Esophagus squamous epithelium (tissue), 5 donors: ENCODE measurements around the gene GJB3. TPM values are rescaled to one million over a fixed set of nuclear protein-coding genes. Genes with fewer than 3 reads are reported as not detected.

Experiments used
- DNase-seq: peaks from one replicate; lab custom pipeline; 2025; lab: John Stamatoyannopoulos, UW
- H3K27ac ChIP-seq, 4 donors: fragments of 200-600 bp; sonication (generic); one replicate each; pipeline ENCODE4 v1.5.1; 2016 to 2019; ENCODE audit warnings: mild to moderate bottlenecking in 1 of 4
- H3K27me3 ChIP-seq, 4 donors: fragments of 200-600 bp; sonication (generic); 1 replicate in 3 of 4; 2 replicates in 1 of 4; pipeline versions ENCODE4 v1.5.1 to v1.6.0; 2017 to 2021; ENCODE audit warnings: antibody characterized with exemption in 1 of 4
- H3K36me3 ChIP-seq, 3 donors: fragments of 200-600 bp; sonication (generic); one replicate each; pipeline ENCODE4 v1.5.1; 2016 to 2019
- H3K4me1 ChIP-seq, 3 donors: fragments of 200-600 bp; sonication (generic); one replicate each; pipeline ENCODE4 v1.5.1; 2017 to 2019
- H3K4me3 ChIP-seq, 4 donors: fragments of 200-600 bp; sonication (generic); 1 replicate in 3 of 4; 2 replicates in 1 of 4; pipeline ENCODE4 v1.5.1; 2016 to 2019; ENCODE audit warnings: mild to moderate bottlenecking in 2 of 4, moderate library complexity in 1 of 4
- H3K9me3 ChIP-seq, 3 donors: fragments of 200-600 bp; sonication (generic); one replicate each; pipeline ENCODE4 v1.5.1; 2016 to 2019
- POLR2A ChIP-seq, 4 donors: fragments of 450-650 bp; IDR thresholded peaks; one replicate each; pipeline ENCODE4 v1.6.1; 2017; ENCODE audit warnings: antibody characterized with exemption in 4 of 4, mild to moderate bottlenecking in 4 of 4, moderate library complexity in 3 of 4
- WGBS, 2 donors: methylation state at CpG; one replicate each; pipeline ENCODE4 v1.1.5; 2018; 5-methylcytosine and 5-hydroxymethylcytosine counted together
- intact Hi-C: fragments of 100-400 bp; cut with DNase I; formaldehyde crosslinking; loops from one replicate; pipeline ENCODE4 v1.15.0; 2022
- total RNA-seq, 4 donors: library from RNA; depleted of rRNA; stranded (reverse); fragments of >200 nt; gene quantifications; one replicate each; pipeline ENCODE4 v1.1.0, GENCODE V29; 2016
- TF ChIP-seq, protein P1 (sequence below), 6 experiments: fragments of 450-650 bp in 4 of 6; fragments of 200-600 bp in 2 of 6; sonication (generic) in 2 of 6; IDR thresholded peaks; one replicate each; pipeline ENCODE4 v1.5.1; 2016 to 2019; ENCODE audit warnings: antibody characterized with exemption in 6 of 6, mild to moderate bottlenecking in 4 of 6, moderate library complexity in 4 of 6
- donor health status: DM: yes; HTN: yes; CAD: no.

GJB3 gene
- total RNA-seq, 4 donors from 2014 or later, result 82.6 to 123 (median 94.4) TPM

DNA sequence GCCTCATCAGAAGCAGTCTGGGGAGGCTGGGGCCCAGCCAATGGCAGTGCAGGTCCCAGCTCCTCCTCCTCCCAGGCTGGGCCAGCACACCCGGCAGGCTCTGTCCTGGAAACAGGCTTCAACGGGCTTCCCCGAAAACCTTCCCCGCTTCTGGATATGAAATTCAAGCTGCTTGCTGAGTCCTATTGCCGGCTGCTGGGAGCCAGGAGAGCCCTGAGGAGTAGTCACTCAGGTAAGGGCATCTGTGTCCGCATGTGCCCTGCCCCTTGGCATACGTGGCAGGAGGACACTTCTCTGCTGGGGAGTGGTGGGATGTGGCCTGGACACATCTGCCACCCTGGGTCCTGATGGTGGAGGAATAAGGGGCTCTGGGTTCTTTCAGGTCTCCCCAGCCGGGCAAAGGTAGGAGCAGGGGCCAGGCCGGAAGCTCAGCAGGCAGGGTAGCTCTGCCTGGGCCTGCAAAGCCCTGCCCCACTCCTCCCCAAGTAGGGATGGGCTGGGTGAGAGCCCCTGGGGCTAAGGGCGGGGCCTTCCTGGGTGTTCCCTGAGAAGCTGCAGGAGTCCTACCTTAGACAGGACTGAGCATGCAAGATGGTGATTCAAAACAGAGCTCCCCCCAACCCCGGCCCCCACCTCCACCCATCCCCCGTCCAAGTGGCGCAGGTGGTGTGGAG, 25.9 kb upstream of the GJB3 start, which contains the start of gene GJB5:
TSS of gene GJB5 (plus strand) at position 84 of the 674 bp plus-strand sequence. CDS start 2,284 bp downstream, outside the sequence.
- TF ChIP-seq POLR2A (IDR thresholded peaks at IDR 0.05), result peak in 2 of 4 donors; percentile 16 to 47
- TF ChIP-seq, protein P1, sequence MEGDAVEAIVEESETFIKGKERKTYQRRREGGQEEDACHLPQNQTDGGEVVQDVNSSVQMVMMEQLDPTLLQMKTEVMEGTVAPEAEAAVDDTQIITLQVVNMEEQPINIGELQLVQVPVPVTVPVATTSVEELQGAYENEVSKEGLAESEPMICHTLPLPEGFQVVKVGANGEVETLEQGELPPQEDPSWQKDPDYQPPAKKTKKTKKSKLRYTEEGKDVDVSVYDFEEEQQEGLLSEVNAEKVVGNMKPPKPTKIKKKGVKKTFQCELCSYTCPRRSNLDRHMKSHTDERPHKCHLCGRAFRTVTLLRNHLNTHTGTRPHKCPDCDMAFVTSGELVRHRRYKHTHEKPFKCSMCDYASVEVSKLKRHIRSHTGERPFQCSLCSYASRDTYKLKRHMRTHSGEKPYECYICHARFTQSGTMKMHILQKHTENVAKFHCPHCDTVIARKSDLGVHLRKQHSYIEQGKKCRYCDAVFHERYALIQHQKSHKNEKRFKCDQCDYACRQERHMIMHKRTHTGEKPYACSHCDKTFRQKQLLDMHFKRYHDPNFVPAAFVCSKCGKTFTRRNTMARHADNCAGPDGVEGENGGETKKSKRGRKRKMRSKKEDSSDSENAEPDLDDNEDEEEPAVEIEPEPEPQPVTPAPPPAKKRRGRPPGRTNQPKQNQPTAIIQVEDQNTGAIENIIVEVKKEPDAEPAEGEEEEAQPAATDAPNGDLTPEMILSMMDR (IDR thresholded peaks at IDR 0.05), result no peak
- 15 to 63% methylated on average over 2 to 4 of the region's 13 CpGs for WGBS, 2 donors
- Histone ChIP-seq H3K27me3 (peaks cover 0 to 10% (median 0%) of the 10 kb centered on the region in 4 donors), H3K27ac (peak within 1 kb of the TSS; percentile 92 to 95 (median 95)), H3K36me3 (peaks cover 0 to 16% (median 0%) of the 10 kb centered on the region in 3 donors), H3K4me3 (peak within 1 kb of the TSS; percentile 42 to 60 (median 51)), H3K9me3 (peaks cover 0 to 5% (median 0%) of the 10 kb centered on the region in 3 donors), H3K4me1 (peaks cover 10 to 58% (median 23%) of the 10 kb centered on the region in 3 donors)
- intact Hi-C loops, result no loop called here
- no peak for DNase-seq

DNA sequence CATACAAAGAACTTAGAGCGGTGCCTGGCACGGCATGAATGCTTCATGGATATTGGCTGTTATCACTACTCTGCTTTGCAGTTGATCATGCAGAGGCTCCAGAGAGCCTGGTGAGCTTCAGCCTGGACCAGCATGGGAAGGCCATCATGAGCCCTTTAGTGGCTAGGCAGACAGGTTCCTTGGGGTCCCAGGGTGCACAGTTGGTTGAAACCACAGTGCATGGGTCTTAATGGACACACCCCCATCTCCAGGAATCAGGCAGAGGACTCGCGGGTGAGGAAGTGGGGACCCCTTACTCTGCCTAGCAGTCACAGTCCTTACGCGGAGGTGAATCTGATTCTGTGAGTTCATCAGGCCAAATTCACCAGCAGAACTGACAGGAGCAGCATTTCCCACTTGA, 25.1 kb upstream of the GJB3 start:
- WGBS, 2 donors, result 32 to 61% methylated on average over 2 to 6 of the region's 6 CpGs
- Histone ChIP-seq H3K36me3 (peaks cover 0 to 16% (median 0%) of the 10 kb centered on the region in 3 donors), H3K4me3 (peak overlapping the region; percentile 42 to 60 (median 51)), H3K27me3 (peaks cover 0 to 10% (median 0%) of the 10 kb centered on the region in 4 donors), H3K27ac (peak overlapping the region; percentile 92 to 95 (median 95)), H3K9me3 (peaks cover 0 to 5% (median 0%) of the 10 kb centered on the region in 3 donors), H3K4me1 (peaks cover 10 to 59% (median 23%) of the 10 kb centered on the region in 3 donors)
- no peak for DNase-seq
- TF ChIP-seq, protein P1 (IDR thresholded peaks at IDR 0.05), result no peak
- TF ChIP-seq POLR2A (IDR thresholded peaks at IDR 0.05), result no peak
- intact Hi-C loops, result no loop called here

DNA sequence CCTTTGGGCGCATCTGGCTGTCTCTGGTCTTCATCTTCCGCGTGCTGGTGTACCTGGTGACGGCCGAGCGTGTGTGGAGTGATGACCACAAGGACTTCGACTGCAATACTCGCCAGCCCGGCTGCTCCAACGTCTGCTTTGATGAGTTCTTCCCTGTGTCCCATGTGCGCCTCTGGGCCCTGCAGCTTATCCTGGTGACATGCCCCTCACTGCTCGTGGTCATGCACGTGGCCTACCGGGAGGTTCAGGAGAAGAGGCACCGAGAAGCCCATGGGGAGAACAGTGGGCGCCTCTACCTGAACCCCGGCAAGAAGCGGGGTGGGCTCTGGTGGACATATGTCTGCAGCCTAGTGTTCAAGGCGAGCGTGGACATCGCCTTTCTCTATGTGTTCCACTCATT, 23.6 kb upstream of the GJB3 start:
- intact Hi-C loops, result no loop called here
- WGBS, 2 donors, result 90 to 95% methylated on average over 14 to 21 of the region's 21 CpGs
- TF ChIP-seq, protein P1 (IDR thresholded peaks at IDR 0.05), result no peak
- TF ChIP-seq POLR2A (IDR thresholded peaks at IDR 0.05), result no peak
- Histone ChIP-seq H3K27ac (no peak overlapping the region), H3K4me1 (peaks cover 10 to 61% (median 23%) of the 10 kb centered on the region in 3 donors), H3K4me3 (no peak overlapping the region), H3K9me3 (peaks cover 0 to 5% (median 0%) of the 10 kb centered on the region in 3 donors), H3K27me3 (peaks cover 0 to 19% (median 0%) of the 10 kb centered on the region in 4 donors), H3K36me3 (peaks cover 0 to 16% (median 0%) of the 10 kb centered on the region in 3 donors)
- no peak for DNase-seq

DNA sequence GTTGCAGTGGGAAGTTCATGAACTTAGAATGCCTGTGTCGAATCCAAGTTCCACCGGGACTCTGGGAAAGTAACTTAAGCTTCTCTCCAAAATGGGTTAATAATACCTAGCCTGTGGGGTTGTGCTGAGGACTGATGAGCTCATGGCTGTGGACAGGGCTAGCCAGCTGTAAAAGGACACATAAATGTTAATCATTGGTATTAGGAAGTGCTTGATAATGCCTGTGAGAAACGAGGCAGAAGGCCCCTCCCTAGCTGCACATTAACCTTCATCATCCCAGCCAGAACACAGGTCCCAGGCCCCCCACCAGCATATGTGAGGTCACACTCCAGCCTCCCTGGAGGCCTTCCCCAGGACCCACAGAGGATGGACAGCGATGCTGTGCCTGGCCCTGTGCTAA, 22.3 kb upstream of the GJB3 start:
- TF ChIP-seq POLR2A (IDR thresholded peaks at IDR 0.05), result no peak
- TF ChIP-seq, protein P1 (IDR thresholded peaks at IDR 0.05), result no peak
- H3K9me3 ChIP-seq, result no peaks in the 10 kb centered on the region
- intact Hi-C loops, result no loop called here
- peak overlapping the region; percentile 45 to 72 (median 62) for H3K27ac ChIP-seq
- no peak for DNase-seq
- H3K4me1 ChIP-seq, result peaks cover 10 to 69% (median 21%) of the 10 kb centered on the region in 3 donors
- peaks cover 0 to 16% (median 0%) of the 10 kb centered on the region in 3 donors for H3K36me3 ChIP-seq
- peaks cover 0 to 21% (median 0%) of the 10 kb centered on the region in 4 donors for H3K27me3 ChIP-seq
- H3K4me3 ChIP-seq, result no peak overlapping the region
- 37 to 54% methylated on average over 2 to 3 of the region's 4 CpGs for WGBS, 2 donors
